Brain microvascular endothelial cell (primary cell): ENCODE data around the gene MYCBP.
"Not testable (repeated sequence)": the region's sequence is repeated elsewhere in the genome, so short reads cannot be mapped to it uniquely, and the experiment has no call there.

Experiments
- DNase-seq: peaks from one replicate; pipeline ENCODE4 v3.0.0-alpha.2; 2020
- H3K27ac ChIP-seq: fragments of 250-450 bp; sonication (Bioruptor Pico); 2 replicates; pipeline ENCODE4 v1.5.1; 2020; ENCODE audit warnings: mild to moderate bottlenecking, moderate library complexity
- H3K27me3 ChIP-seq: fragments of 250-450 bp; sonication (Bioruptor Pico); replicated peaks from 2 replicates; pipeline ENCODE4 v1.5.1; 2020; ENCODE audit warnings: mild to moderate bottlenecking
- H3K36me3 ChIP-seq: fragments of 250-450 bp; sonication (Bioruptor Pico); replicated peaks from 2 replicates; pipeline ENCODE4 v1.5.1; 2020; ENCODE audit warnings: mild to moderate bottlenecking
- H3K4me3 ChIP-seq: 2 replicates; pipeline ENCODE4 v1.5.1; 2011; ENCODE audit warnings: low read depth, mild to moderate bottlenecking, control low read depth, low read length, moderate library complexity
- CTCF ChIP-seq: IDR thresholded peaks from 2 replicates; pipeline ENCODE4 v1.5.1; 2011; ENCODE audit warnings: low read depth, mild to moderate bottlenecking, moderate library complexity, low read length, control low read depth, inconsistent platforms; ENCODE audit errors: missing control alignments
- in situ Hi-C: cut with HindIII; loops from 2 replicates; pipeline ENCODE4 v1.10.0; 2017; ENCODE audit warnings: low sequenced_read_pairs, low pct_ligation_motif_present

Gene MYCBP

GRCh38 chr1:38848071-38848470 is 25.1 kb downstream of the MYCBP start:
- H3K36me3 ChIP-seq = peaks cover 46% of the 10 kb centered on the region
- H3K27ac ChIP-seq = no peak overlapping the region
- no peaks in the 10 kb centered on the region for H3K27me3 ChIP-seq
- no peak for DNase-seq
- H3K4me3 ChIP-seq = no peak overlapping the region
- in situ Hi-C loops = no loop called here
- TF ChIP-seq CTCF = no peak

GRCh38 chr1:38846210-38846609 is 26.9 kb downstream of the MYCBP start:
- in situ Hi-C loops = no loop called here
- Histone ChIP-seq H3K27me3 (no peaks in the 10 kb centered on the region), H3K4me3 (no peak overlapping the region), H3K27ac (no peak overlapping the region), H3K36me3 (peaks cover 32% of the 10 kb centered on the region)
- TF ChIP-seq CTCF = no peak
- DNase-seq = no peak

GRCh38 chr1:38845088-38845487 is 28.1 kb downstream of the MYCBP start:
- DNase-seq, in situ Hi-C loops, H3K4me3 ChIP-seq, H3K27ac ChIP-seq, H3K27me3 ChIP-seq: not testable (repeated sequence)
- peaks cover 28% of the 10 kb centered on the region for H3K36me3 ChIP-seq

GRCh38 chr1:38840281-38840680 is 32.9 kb downstream of the MYCBP start:
- DNase-seq = no peak

GRCh38 chr1:38839363-38839762 is 33.8 kb downstream of the MYCBP start:
- no peak for DNase-seq
- in situ Hi-C loops = no loop called here
- Histone ChIP-seq H3K27me3 (no peaks in the 10 kb centered on the region), H3K4me3 (no peak overlapping the region), H3K27ac (no peak overlapping the region), H3K36me3 (peaks cover 20% of the 10 kb centered on the region)
- no peak for TF ChIP-seq CTCF

More at GRCh38 chr1:38840281-38840680, 32.9 kb downstream of the MYCBP start:
- TF ChIP-seq CTCF = no peak
- peaks cover 22% of the 10 kb centered on the region for H3K36me3 ChIP-seq
- H3K27ac ChIP-seq = no peak overlapping the region
- no peak overlapping the region for H3K4me3 ChIP-seq
- no peaks in the 10 kb centered on the region for H3K27me3 ChIP-seq
- in situ Hi-C loops = no loop called here

GRCh38 chr1:38836316-38836715 is 36.8 kb downstream of the MYCBP start:
- H3K4me3 ChIP-seq, DNase-seq, H3K27me3 ChIP-seq, H3K27ac ChIP-seq, in situ Hi-C loops: not testable (repeated sequence)
- peaks cover 13% of the 10 kb centered on the region for H3K36me3 ChIP-seq
